Measurements from ENCODE around the gene NELL2. TPM values are rescaled to one million over a fixed set of nuclear protein-coding genes. Genes with fewer than 3 reads are reported as not detected.

The NELL2 gene
- total RNA-seq, 4 donors from 2014 or later: 7.5 to 39.2 (median 15.9) TPM

- no peak overlapping the region for H3K4me3 ChIP-seq
- TF ChIP-seq POLR2A (IDR thresholded peaks at IDR 0.05): no peak
- peak in 4 of 6 experiments; percentile 41 to 68 (median 57) for TF ChIP-seq CTCF (IDR thresholded peaks at IDR 0.05)
- H3K4me1 ChIP-seq: peaks cover 0 to 4% (median 0%) of the 10 kb centered on the region in 4 donors
- DNase-seq: peak in 2 of 3 donors; percentile 32 to 61
- H3K9me3 ChIP-seq: no peaks in the 10 kb centered on the region
- H3K36me3 ChIP-seq: no peaks in the 10 kb centered on the region
- H3K27me3 ChIP-seq: no peaks in the 10 kb centered on the region
- H3K27ac ChIP-seq: no peak overlapping the region
These were observed 64.1 kb downstream of the NELL2 start for GRCh38 chr12:44812062-44812461.

GRCh38 chr12:44804068-44804467 is 72.0 kb downstream of the NELL2 start:
- TF ChIP-seq CTCF (IDR thresholded peaks at IDR 0.05) (no peak), POLR2A (IDR thresholded peaks at IDR 0.05) (no peak)
- H3K4me3 ChIP-seq: no peak overlapping the region
- H3K27me3 ChIP-seq: no peaks in the 10 kb centered on the region
- H3K36me3 ChIP-seq: no peaks in the 10 kb centered on the region
- H3K4me1 ChIP-seq: no peaks in the 10 kb centered on the region
- DNase-seq: no peak
- no peak overlapping the region for H3K27ac ChIP-seq
- no peaks in the 10 kb centered on the region for H3K9me3 ChIP-seq

GRCh38 chr12:44795970-44796369 is 80.1 kb downstream of the NELL2 start:
- H3K27ac ChIP-seq: no peak overlapping the region
- TF ChIP-seq CTCF (IDR thresholded peaks at IDR 0.05): no peak
- TF ChIP-seq POLR2A (IDR thresholded peaks at IDR 0.05): no peak
- no peaks in the 10 kb centered on the region for H3K36me3 ChIP-seq
- DNase-seq: no peak
- no peak overlapping the region for H3K4me3 ChIP-seq
- H3K4me1 ChIP-seq: no peaks in the 10 kb centered on the region
- no peaks in the 10 kb centered on the region for H3K9me3 ChIP-seq
- no peaks in the 10 kb centered on the region for H3K27me3 ChIP-seq

GRCh38 chr12:44788731-44789130 is 87.4 kb downstream of the NELL2 start:
- no peak overlapping the region for H3K4me3 ChIP-seq
- no peaks in the 10 kb centered on the region for H3K27me3 ChIP-seq
- DNase-seq: no peak
- H3K9me3 ChIP-seq: no peaks in the 10 kb centered on the region
- no peak overlapping the region for H3K27ac ChIP-seq
- H3K36me3 ChIP-seq: no peaks in the 10 kb centered on the region
- no peaks in the 10 kb centered on the region for H3K4me1 ChIP-seq
- no peak for TF ChIP-seq CTCF (IDR thresholded peaks at IDR 0.05)
- no peak for TF ChIP-seq POLR2A (IDR thresholded peaks at IDR 0.05)

GRCh38 chr12:44780221-44780790 is 95.8 kb downstream of the NELL2 start:
- no peak overlapping the region for H3K4me3 ChIP-seq
- no peaks in the 10 kb centered on the region for H3K9me3 ChIP-seq
- DNase-seq: no peak
- H3K36me3 ChIP-seq: no peaks in the 10 kb centered on the region
- no peaks in the 10 kb centered on the region for H3K4me1 ChIP-seq
- TF ChIP-seq POLR2A (IDR thresholded peaks at IDR 0.05) (no peak), CTCF (IDR thresholded peaks at IDR 0.05) (no peak)
- H3K27ac ChIP-seq: no peak overlapping the region
- H3K27me3 ChIP-seq: no peaks in the 10 kb centered on the region

GRCh38 chr12:44779766-44780165 is 96.3 kb downstream of the NELL2 start:
- Histone ChIP-seq H3K9me3 (no peaks in the 10 kb centered on the region), H3K4me3 (no peak overlapping the region), H3K4me1 (no peaks in the 10 kb centered on the region), H3K27ac (no peak overlapping the region), H3K27me3 (no peaks in the 10 kb centered on the region), H3K36me3 (no peaks in the 10 kb centered on the region)
- no peak for DNase-seq
- TF ChIP-seq CTCF (IDR thresholded peaks at IDR 0.05) (no peak), POLR2A (IDR thresholded peaks at IDR 0.05) (no peak)
